ENCODE results near the gene CPM. TPM values are rescaled to one million over a fixed set of nuclear protein-coding genes. Genes with fewer than 3 reads are reported as not detected.

CPM gene
- total RNA-seq, 1 donor from 2014 or later = 3.6 TPM

DNA sequence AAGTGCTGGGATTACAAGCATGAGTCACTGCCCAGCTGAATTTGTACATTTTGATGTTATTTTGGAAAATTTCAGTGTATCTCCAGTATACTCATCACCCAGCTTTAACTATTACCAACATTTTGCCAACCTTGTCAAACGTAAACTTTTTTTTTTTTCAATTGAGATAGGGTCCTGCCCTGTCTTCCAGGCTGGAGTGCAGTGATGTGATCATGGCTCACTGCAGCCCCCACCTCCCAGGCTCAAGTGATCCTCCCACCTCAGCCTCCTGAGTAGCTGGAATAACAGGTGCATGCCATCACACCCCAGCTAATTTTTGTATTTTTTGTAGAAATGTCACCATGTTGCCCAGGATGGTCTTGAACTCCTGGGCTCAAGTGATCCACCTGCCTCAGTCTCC lies 95.8 kb downstream of the CPM start:
- no peak for DNase-seq (ENCODE audit: low spot score)
- TF ChIP-seq, protein P1, sequence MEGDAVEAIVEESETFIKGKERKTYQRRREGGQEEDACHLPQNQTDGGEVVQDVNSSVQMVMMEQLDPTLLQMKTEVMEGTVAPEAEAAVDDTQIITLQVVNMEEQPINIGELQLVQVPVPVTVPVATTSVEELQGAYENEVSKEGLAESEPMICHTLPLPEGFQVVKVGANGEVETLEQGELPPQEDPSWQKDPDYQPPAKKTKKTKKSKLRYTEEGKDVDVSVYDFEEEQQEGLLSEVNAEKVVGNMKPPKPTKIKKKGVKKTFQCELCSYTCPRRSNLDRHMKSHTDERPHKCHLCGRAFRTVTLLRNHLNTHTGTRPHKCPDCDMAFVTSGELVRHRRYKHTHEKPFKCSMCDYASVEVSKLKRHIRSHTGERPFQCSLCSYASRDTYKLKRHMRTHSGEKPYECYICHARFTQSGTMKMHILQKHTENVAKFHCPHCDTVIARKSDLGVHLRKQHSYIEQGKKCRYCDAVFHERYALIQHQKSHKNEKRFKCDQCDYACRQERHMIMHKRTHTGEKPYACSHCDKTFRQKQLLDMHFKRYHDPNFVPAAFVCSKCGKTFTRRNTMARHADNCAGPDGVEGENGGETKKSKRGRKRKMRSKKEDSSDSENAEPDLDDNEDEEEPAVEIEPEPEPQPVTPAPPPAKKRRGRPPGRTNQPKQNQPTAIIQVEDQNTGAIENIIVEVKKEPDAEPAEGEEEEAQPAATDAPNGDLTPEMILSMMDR (IDR thresholded peaks at IDR 0.05; ENCODE audit: unreplicated experiment) = no peak

DNA sequence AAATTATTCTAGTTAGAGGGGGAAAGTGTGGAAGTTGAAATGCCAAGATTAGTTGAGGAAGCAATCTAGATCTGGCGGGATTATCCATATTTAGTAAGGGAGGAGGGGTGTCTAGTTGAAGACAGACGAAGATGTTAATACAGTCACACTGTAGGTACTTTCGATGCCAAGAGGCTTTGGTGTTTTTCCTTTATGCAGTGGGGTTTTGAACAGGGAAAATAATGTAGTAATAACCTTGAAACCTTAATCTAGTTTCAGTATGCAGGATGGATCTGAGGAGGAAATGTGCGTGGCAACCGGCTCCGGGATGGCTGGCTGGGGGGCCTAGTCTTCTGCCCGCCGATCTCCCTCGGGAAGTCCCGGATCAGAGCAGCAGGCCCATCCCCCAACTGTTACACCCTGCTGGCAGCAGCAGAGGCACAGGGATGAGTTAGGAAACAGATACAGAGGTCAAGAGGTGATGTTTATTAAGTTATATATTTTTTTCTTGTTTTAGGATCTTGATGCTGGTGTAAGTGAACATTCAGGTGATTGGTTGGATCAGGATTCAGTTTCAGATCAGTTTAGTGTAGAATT lies 97.5 kb downstream of the CPM start:
- Mint-ChIP-seq H3K27me3 (ENCODE audit: unreplicated experiment) (no peaks in the 10 kb centered on the region), H3K27ac (ENCODE audit: unreplicated experiment) (peak overlapping the region; percentile 39), H3K9me3 (ENCODE audit: unreplicated experiment) (no peaks in the 10 kb centered on the region), H3K36me3 (ENCODE audit: low read depth, unreplicated experiment) (peaks cover 15% of the 10 kb centered on the region), H3K4me1 (ENCODE audit: unreplicated experiment) (peaks cover 9% of the 10 kb centered on the region), H3K4me3 (ENCODE audit: unreplicated experiment) (no peak overlapping the region)
- TF ChIP-seq, protein P1 (IDR thresholded peaks at IDR 0.05; ENCODE audit: unreplicated experiment) = no peak
- no peak for DNase-seq (ENCODE audit: low spot score)

More for the DNA sequence above, 95.8 kb downstream of the CPM start:
- peaks cover 9% of the 10 kb centered on the region for H3K4me1 Mint-ChIP-seq (ENCODE audit: unreplicated experiment)
- H3K9me3 Mint-ChIP-seq (ENCODE audit: unreplicated experiment) = no peaks in the 10 kb centered on the region
- peaks cover 11% of the 10 kb centered on the region for H3K36me3 Mint-ChIP-seq (ENCODE audit: low read depth, unreplicated experiment)
- H3K27me3 Mint-ChIP-seq (ENCODE audit: unreplicated experiment) = no peaks in the 10 kb centered on the region
- no peak overlapping the region for H3K27ac Mint-ChIP-seq (ENCODE audit: unreplicated experiment)
- H3K4me3 Mint-ChIP-seq (ENCODE audit: unreplicated experiment) = no peak overlapping the region

DNA sequence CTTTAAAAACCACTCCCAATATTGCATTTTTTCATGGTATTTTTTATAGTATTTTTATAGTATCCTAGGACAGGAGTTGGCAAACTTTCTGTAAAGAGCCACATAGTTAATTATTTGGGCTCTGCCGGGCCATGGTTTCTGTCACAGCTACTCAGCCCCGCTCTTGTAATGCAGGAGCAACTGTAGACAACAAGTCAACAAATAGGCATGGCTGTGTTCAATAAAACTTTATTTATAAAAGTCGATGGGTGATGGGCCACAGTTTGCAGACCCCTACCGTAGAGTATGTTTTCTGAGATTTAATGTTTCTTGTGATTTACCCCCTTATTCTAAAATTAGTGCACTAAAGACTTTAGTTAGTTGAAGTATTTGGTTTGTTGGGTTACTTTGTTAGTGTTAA lies 99.5 kb downstream of the CPM start:
- H3K9me3 Mint-ChIP-seq (ENCODE audit: unreplicated experiment) = no peaks in the 10 kb centered on the region
- TF ChIP-seq, protein P1 (IDR thresholded peaks at IDR 0.05; ENCODE audit: unreplicated experiment) = no peak
- no peak overlapping the region for H3K4me3 Mint-ChIP-seq (ENCODE audit: unreplicated experiment)
- peaks cover 19% of the 10 kb centered on the region for H3K36me3 Mint-ChIP-seq (ENCODE audit: low read depth, unreplicated experiment)
- DNase-seq (ENCODE audit: low spot score) = no peak
- no peaks in the 10 kb centered on the region for H3K27me3 Mint-ChIP-seq (ENCODE audit: unreplicated experiment)
- H3K4me1 Mint-ChIP-seq (ENCODE audit: unreplicated experiment) = peaks cover 13% of the 10 kb centered on the region
- no peak overlapping the region for H3K27ac Mint-ChIP-seq (ENCODE audit: unreplicated experiment)

DNA sequence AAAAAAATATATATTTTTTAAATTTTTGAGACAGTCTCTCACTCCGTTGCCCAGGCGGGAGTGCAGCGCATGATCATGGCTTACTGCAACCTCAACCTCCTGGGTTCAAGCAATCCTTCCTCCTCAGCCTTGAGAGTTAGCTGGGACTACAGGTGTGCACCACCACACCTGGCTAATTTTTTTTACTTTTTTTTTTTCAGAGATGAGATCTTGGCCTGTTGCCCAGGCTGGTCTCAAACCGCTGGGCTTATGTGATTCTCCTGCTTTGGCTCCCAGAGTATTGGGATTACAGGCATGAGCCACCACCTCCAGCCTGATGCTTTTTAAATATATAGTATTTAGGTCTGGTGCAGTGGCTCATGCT lies 100.5 kb downstream of the CPM start:
- H3K36me3 Mint-ChIP-seq (ENCODE audit: low read depth, unreplicated experiment) = peaks cover 16% of the 10 kb centered on the region
- DNase-seq (ENCODE audit: low spot score) = no peak
- no peak overlapping the region for H3K27ac Mint-ChIP-seq (ENCODE audit: unreplicated experiment)
- TF ChIP-seq, protein P1 (IDR thresholded peaks at IDR 0.05; ENCODE audit: unreplicated experiment) = no peak
- H3K27me3 Mint-ChIP-seq (ENCODE audit: unreplicated experiment) = no peaks in the 10 kb centered on the region
- no peaks in the 10 kb centered on the region for H3K9me3 Mint-ChIP-seq (ENCODE audit: unreplicated experiment)
- peaks cover 8% of the 10 kb centered on the region for H3K4me1 Mint-ChIP-seq (ENCODE audit: unreplicated experiment)
- H3K4me3 Mint-ChIP-seq (ENCODE audit: unreplicated experiment) = no peak overlapping the region

DNA sequence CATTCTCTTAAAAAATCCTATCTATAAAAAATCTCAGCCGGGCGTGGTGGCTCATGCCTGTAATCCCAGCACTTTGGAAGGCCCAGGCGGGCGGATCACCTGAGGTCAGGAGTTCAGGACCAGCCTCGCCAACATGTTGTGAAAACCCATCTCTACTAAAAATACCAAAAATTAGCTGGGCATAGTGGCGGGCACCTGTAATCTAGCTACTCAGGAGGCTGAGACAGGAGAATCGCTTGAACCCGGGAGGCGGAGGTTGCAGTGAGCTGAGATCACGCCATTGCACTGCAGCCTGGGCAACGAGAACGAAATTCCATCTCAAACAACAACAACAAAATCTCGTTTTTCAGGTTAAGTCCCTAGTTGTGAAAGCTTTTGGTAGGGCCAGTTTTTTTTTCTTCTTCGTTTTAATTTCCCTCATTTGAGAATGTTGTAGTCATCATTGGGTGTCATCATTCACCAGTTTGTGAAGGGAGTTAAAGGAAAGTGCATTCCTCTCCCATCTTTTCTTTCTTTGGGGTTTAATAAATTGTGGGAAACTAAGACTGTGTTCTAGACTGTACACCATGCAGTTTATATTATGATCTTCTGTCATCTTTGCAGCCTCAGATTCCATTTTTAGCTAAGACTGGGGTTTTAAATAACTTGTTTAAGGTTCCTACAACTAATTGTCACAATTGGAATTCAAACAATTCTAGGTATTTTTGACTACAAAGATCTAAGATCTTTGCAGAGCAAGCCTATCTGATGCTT lies 101.0 kb downstream of the CPM start:
- Mint-ChIP-seq H3K4me1 (ENCODE audit: unreplicated experiment) (peaks cover 8% of the 10 kb centered on the region), H3K27me3 (ENCODE audit: unreplicated experiment) (no peaks in the 10 kb centered on the region), H3K4me3 (ENCODE audit: unreplicated experiment) (no peak overlapping the region), H3K27ac (ENCODE audit: unreplicated experiment) (no peak overlapping the region), H3K9me3 (ENCODE audit: unreplicated experiment) (no peaks in the 10 kb centered on the region), H3K36me3 (ENCODE audit: low read depth, unreplicated experiment) (peaks cover 16% of the 10 kb centered on the region)
- TF ChIP-seq, protein P1 (IDR thresholded peaks at IDR 0.05; ENCODE audit: unreplicated experiment) = no peak
- no peak for DNase-seq (ENCODE audit: low spot score)
